HG02852 (cell line): ENCODE results near the gene ARFRP1.

Experiments used
- ATAC-seq: cut with Tn5 transposase; IDR thresholded peaks from one replicate; pipeline ENCODE4 v1.9.1; 2021; ENCODE audit warnings: mild to moderate bottlenecking, moderate library complexity; ENCODE audit not compliant: unreplicated experiment

The ARFRP1 gene, protein sequence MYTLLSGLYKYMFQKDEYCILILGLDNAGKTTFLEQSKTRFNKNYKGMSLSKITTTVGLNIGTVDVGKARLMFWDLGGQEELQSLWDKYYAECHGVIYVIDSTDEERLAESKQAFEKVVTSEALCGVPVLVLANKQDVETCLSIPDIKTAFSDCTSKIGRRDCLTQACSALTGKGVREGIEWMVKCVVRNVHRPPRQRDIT

DNA sequence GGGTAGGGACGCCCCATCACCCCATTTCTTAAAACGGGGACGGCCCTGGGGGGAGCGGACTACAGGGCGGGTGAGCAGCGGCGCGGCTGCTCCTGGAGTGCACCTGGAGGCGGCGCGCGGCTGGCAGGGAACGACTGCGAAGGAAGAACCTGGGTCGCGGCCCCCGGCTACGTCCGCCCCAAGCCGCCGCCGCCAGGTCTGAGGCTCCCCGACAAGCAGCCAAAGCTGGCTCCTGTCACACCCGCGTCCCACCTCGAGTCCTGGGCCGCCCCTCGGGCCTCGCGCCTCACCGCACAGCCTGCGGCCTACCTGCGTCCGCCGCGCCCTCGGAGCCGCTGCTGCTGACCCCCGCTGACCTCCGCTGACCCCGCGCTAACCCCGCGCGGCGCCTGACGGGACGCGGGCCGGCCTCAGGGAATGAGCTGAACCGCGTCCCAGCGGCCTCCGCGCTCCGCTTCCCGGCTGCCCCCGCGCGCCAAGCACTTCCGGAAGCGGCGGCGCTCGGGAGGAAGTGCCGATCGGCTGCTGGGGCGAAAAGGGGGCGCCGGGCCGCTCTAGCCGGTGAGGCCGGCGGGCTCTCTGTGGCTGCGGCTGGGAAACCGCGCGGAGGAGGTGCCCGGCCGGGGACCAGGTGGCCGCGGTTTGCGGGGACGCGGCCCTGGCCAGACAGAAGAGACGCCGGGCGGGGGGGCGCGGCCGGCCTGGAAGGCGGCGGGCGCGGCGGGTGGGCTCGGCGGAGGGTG, at the start of gene ARFRP1, which contains the start of gene ZGPAT:
ARFRP1 (minus strand) TSS at position 419 of the 743 bp plus-strand sequence. CDS start 885 bp downstream, outside the sequence.
ZGPAT (plus strand) TSS at position 482 of the 743 bp plus-strand sequence. CDS start 542 bp downstream, outside the sequence.
- peak; percentile 75 for ATAC-seq

DNA sequence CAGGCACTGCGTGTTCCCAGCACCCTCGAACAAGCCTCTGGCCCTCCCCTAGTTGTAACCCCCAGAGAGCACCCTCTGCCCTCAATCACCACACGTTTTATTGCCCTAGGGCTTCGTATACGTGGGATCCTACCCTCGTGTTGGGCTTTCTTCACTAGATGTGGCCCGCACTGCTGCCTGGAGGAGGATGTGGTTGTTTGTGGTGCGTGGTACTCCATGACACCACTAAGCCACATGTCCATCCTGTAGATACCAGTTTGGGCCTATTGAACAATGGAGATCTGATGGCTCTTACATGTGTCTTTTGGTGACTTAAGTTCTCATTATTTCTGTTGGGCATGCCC, 48.8 kb upstream of the ARFRP1 start:
- ATAC-seq, result no peak

DNA sequence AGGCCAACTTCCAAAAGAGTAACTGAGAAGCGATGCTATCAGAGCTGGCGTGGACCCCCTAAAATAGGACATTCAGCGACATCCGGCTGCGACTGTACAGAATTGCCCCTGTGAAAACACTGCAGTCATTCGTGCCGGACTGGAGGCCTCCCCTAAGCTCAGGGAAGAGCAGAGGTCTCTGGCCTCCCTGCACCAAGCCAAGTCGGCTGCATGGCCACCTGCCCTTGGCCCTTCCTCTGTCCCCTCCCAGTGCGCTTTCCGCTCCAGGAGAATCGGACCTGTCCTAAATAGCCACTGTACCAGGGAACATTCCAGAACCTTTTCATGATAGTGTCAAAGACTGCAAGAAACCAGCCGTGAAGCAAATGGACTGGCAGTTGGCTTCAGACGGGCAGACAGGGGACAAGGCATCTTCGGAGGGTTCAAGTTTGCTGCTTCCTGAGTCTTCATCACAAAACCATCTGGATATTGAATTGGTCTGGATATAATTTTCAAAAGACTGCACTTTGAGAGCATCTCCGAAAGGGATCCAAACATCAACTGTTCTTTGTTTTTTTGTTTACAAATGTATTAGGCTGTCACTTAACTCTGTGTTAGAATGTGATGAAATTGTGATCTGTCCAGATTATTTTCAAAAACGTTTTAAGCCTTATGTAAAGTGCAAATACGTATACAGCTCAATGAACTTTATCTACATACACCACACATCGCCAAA, 48.3 kb upstream of the ARFRP1 start:
- no peak for ATAC-seq

DNA sequence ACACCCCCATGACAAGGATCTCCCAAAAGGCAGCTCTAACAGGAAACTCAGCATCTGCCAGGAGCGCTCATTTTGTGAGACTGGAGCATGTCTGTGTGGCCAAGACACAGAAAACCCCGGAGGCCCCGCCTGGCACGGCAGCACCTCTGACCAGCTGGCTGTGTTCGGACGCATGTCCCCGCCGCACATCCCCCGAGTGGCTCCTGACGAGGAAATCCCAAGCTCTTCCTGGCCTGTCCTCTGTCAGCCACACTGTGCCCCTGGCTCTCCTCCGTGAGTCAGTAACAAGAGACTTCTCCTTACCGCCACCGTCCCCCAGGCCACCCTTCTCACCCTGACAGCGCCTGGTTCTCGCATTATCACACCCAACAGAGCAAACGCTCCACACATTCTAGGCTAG, 46.2 kb upstream of the ARFRP1 start:
- no peak for ATAC-seq

DNA sequence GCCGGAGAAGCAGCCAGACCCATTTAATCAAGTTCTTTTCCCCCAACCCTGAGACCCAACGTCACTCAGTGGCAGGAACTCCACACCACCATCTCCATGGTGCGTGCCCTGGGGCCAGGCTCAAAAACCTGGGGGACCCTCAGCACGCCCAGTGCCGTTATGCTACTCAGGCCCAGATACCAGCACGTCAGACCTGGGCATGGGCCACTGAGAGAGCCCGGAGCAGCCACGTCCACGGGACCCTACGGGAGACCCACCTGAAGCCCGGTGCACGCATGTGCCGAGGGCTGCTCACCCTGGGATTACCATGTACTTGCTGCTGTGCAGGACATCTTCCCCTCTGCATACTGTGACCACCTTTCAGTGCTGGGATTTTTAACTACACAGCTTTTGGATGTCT, 45.6 kb upstream of the ARFRP1 start:
- no peak for ATAC-seq

DNA sequence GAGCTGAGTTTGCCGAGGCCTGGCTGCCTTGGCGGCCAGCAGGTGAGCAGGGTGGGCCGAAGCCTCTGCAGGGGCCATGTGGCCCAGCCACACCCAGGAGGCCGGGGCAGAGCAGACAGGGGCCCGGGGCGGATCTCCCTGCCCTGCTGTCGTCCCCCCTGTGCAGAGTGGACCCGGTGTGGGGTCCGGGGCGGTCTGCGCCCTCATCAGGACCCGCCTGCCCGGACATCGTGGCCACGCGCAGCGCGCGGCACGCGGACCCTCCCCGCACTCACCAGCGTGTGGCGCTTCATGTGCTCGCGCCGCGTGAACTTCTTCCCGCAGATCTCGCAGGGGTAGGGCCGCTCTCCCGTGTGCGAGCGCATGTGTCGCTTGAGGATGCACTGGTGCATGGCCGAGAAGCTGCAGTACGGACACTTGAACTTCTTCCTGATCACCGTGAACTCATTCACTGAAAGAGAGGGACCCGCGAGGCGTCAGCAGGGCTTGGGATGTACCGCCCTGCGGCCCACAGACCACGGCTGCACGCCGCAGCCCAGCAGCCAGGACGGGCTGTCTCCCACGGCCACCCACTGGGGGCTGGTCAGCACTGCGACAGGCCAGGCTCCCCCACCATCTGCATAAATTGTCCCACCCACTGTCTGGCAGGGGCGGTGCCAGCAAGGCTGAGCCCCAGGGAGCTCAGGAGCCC, 44.8 kb upstream of the ARFRP1 start:
- no peak for ATAC-seq

DNA sequence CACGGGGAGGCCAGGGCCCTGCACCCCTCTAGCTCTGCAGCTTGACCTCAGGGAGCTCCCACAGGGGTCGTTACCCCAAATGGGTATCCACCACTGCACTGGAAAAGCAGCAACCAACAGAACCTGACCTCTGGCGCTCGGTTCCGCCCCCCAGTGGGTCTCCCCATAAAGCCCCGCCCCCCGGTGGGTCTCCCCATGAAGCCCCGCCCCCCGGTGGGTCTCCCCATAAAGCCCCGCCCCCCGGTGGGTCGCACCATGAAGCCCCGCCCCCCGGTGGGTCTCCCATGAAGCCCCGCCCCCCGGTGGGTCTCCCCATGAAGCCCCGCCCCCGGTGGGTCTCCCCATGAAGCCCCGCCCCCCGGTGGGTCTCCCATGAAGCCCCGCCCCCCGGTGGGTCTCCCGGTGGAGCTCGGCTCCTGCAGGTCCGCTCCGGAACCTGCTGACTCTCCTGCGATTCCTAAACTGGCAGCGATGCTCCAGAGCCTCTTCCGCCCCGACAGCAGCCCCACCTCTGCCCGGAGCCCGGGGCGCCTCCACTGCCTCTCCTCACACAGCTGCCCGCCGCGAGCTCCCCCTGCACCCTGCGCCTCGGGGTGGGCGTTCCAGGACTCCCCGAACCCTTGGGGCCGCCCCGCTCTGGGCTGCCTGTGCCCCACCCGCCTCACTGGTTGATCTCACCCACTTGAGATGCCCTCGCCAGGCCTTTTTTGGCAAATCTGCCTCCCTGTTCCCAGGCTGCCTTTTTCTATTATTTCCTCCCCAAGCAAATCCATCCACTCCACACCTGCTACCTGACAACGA, 43.9 kb upstream of the ARFRP1 start:
- ATAC-seq, result no peak

DNA sequence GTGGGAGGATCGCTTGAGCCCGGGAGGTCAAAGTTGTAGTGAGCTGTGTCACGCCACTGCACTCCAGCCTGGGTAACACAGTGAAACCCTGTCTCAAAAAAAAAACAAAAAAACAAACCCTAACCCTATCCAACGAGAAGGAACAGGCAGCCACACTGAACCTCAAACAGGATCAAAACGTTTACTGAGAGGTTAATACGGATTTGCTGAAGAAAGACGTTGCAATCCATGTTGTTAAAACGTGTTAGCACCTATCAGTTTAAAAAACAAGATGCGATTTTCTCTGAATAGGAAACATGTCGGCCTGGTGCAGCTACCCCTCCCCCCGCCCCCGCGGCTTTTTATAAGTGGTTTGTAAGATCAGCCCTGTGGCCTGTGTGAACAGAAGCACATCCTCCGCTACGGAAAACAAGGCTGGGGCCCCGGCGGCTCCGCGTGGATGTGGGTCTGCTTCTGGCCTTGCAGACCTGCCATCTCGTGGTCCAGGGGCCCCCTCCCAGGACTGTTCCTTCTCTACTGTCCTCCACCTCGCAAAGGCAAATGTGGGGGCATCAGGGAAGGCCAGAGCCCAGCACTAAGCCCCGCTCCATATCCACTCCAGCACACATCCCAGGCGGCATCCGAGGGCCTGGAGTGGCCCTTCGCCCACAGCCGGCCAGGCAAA, 43.2 kb upstream of the ARFRP1 start:
- no peak for ATAC-seq

DNA sequence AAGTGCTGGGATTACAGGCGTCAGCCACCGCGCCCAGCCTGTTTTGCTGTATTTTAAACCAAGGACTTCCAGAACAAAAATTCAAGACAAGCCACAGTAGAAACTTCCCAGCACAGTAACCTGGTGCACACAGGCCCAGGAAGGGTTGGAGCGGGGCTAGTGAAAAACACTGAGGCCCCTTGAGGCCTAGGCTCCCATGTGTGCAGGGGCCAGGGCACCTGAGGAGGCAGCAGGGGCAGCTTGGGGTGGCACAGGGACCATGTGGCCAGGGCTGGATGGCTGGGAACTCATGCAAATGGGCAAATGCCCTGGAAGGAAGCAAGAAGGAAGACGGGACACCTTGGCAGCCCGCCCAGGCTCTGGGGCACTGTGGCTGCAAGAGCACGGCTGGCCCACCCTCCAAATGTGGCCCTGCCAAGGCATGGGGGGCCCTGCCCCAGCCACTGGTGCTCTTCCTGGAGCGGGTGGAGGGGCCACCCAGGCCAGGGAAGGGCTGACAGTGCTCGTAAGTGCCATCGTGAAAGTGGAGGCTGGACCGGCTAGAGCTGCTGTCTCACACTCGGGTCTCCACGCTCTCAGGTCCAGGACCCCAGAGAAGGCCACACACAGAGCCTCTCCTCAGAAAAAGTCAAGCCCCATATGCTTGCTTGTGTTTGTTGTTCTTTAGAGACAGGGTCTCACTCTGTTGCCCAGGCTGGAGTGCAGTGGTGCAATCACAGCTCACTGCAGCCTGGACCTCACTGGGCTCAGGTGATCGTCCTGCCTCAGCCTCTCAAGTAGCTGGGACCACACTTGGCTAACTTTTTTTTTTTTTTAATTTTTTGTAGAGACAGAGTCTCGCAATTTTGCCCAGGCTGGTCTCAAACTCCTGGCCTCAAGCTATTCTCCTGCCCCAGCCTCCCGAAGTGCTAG, 42.1 kb upstream of the ARFRP1 start:
- ATAC-seq, result no peak

DNA sequence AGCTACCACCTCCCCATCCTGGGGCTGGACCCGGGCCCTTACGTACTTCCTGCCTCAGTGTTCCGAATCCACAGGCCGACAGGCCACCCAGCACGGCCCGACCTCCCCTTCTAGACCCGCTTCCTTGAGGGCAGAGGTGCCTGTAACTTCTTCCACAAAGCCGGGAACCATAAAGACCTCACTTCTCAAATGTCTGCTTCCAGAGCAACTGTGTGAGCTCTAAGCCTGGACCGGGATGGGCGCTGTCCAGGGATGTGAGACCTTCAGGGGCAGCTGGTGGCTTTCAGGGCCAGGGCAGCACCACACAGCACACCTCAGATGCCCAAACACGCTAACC, 41.1 kb upstream of the ARFRP1 start:
- no peak for ATAC-seq

DNA sequence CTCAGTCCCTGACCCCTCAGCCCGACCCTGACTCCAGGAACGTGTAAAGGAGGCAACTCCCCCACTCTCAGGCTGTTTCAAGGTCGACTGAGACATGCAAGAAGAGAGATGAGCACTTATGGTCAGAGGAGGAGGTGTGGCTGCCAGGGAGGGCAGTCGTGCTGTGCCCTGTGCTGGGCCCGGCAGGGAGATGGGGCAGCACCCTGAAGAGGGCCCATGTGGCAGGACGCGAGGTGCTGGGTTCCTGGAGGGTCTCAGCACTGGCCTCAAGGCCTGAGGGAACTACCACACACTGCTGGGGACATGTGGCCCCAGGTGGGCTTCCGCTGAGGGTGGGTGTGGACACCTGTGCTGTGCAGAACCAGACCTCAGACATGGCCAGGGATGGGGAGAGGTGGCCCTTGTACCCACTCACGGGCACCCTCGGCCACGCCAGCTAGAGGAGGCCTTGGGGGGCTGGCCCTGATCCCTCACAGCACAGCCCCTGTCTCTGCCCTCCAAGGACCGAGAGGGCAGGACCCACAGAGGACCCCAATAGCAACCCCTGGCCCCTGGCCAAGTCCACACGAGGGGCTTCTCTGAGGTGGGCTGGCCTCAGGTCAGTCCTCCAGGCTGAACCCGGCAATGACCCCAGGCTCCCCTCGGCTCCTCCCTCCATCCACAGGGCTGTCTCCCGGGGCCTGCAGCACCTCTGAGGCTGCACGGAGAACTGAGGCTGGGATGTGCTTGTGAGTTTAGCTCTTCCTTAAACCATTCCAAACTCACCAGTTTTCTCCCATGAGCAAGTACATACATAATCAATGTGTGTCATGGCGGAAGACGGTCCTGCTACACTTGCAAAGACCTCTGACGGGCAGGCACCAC, 40.5 kb upstream of the ARFRP1 start:
- no peak for ATAC-seq

DNA sequence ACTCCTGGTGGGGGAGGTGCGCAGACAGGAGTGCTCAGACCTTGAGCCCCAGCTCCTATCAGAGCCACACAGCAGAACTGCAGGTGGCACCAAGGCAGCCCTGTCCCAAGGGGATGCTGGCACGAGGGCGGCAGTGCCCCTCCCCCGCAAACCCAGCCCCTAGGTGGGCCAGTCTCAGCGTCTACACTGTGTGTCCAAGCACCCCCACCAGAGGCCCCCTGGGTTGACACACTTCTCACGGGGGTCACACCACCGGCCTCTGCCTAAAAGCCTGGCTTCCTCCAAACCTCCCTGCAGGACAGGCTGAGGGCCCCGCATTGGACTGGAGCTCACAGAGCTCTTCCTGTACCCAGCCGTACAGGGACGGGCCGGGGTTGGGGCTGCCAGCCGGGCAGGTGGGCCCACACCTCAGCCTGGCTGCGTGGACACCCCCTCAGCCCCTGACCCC, 39.9 kb upstream of the ARFRP1 start:
- no peak for ATAC-seq

DNA sequence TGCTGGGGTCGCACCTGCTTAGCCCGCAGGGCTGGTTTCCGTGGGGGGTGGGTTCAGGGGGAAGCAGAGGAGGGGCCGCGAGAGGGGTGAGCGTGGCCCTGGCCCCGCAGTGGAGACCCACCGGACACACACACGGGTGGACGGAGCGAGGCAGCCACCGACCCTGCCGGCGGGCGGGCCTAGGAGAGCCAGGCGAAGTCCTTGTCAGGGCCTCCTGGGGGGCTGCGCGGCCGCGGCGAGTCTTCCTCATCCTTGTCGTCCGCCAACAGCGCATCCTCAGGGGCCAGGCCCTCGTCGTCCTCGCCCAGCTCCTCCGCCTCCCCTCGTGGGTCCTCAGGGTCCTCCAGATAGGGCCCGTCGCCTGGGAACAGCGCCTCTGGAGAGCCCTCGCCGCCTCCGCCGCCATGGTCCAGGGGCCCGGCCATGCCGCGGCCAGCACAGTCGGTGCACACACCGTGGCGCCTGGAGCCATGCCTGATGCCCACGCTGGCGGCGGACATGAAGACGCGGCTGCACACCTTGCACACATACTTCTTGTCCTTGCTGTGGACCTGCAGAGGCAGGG, 39.1 kb upstream of the ARFRP1 start:
- no peak for ATAC-seq

DNA sequence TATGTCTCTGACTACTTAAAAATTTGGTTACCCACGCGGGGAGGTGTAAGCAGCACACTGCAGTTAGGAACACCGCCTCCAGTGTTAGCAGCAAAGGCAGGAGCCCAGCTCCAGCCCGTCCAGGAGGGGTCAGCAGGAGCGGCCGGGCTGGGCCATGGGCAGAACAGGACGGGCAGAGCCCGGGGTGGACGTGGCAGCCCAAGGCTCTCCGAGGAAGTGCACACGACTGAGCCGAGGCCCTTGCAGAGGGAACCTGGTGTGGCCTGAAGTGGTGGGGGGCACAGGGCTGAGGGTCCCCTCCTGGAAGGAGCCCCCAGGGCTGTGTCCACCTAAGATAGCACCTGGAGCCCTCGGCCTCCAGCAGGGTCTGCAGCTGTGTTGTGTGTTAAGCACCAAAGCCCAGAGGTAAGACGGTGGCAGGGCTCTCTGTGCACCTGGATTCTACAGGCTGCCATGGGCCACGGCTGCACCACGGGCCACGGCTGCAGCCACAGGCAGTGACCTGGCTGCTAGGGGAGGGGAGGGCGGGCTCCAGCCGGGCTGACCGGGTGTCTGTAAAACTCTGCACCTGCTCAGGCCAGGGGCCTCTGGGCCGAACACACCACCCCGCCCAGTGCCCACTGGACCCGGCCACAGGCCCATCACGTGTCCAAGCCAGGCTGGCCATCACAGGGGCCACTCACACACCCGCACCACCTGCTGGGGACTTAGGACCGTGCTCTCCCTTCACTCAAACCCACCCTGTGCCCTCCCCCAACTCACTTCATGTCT, 38.4 kb upstream of the ARFRP1 start:
- no peak for ATAC-seq

DNA sequence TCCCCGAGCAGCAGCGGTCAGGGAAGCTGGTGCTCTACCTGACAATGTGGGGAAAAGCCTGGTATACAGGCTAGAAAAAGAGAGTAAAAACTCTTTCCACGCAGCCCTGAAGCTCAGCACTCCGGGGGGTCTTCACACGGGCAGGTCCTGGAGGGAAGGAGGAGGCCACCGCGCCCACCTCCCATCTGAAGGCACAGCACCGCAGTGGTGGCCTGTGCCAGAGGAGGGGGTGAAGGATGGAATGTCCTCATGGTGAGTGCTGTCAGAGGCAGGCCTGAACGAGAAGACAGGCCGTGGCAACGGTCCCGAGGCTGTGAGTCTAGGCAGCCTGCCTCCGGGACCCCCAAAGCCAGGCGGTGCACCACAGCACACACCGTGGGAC, 37.6 kb upstream of the ARFRP1 start:
- ATAC-seq, result no peak

DNA sequence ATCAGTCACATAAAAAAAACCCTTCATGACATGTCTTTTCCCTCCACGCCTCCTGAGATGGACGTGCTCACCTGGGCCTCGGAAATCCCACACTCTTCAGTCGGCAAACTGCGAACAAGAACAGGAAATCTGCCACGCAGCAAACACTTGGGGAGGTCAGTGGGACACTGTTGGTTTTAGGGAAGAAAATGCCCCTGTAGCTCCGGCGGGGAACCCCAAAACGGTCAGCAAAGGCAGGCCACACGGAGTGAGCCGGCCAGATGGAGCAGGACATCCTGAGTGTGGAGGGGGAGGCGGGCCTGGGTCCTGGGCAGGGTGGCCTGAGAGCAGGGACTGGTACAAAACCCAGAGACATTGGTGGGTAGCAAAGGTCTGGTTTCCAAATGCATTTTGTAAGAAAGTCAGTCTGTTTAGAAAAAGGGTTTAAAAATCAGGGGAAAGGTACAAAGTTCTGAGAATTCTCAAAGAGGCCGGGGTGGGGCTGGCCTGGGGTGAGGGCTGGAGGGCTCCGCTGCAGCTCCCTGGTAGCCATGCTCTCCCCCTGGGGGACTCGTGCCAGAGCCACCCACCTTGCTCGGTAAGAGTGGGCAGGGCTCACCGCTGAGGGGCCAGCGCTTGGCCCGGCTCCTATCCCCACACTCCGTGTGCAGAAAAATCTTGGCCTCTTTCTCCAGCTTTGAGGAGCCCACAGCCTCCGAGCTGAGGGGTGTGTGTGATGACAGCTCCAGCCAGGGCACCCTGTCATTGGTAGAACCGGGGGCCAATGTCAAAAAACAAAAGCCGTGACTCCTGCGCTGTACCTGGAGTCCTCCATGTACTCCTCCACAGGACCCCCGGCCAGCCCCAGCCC, 37.0 kb upstream of the ARFRP1 start:
- ATAC-seq, result no peak
